H9 (cell line): Measurements from ENCODE around the gene EIF2AK2. TPM values are rescaled to one million over a fixed set of nuclear protein-coding genes. Genes with fewer than 3 reads are reported as not detected.

Source experiments
- DNase-seq: peaks from one replicate; pipeline ENCODE4 v3.0.0-alpha.2; 2017
- H2AFZ ChIP-seq: one replicate; pipeline ENCODE4 v1.6.1; 2013; ENCODE audit warnings: mild to moderate bottlenecking, low read length, control low read depth, moderate library complexity
- H2AK5ac ChIP-seq: 2 replicates; pipeline ENCODE4 v1.6.1; 2013; ENCODE audit warnings: low read length, control low read depth, mixed read lengths; ENCODE audit not compliant: insufficient read length
- H2BK120ac ChIP-seq: one replicate; pipeline ENCODE4 v1.6.1; 2013; ENCODE audit warnings: low read depth, mild to moderate bottlenecking, low read length, control low read depth, inconsistent platforms; ENCODE audit not compliant: poor library complexity, severe bottlenecking
- H2BK12ac ChIP-seq: 2 replicates; pipeline ENCODE4 v1.6.1; 2013; ENCODE audit warnings: low read length, control low read depth, mixed read lengths, low read depth; ENCODE audit not compliant: insufficient read length
- H2BK15ac ChIP-seq: 2 replicates; pipeline ENCODE4 v1.6.1; 2013; ENCODE audit warnings: low read depth, low read length, control low read depth
- H2BK20ac ChIP-seq: one replicate; pipeline ENCODE4 v1.6.1; 2013; ENCODE audit warnings: low read depth, mild to moderate bottlenecking, low read length, control low read depth, inconsistent platforms; ENCODE audit not compliant: poor library complexity, severe bottlenecking
- H2BK5ac ChIP-seq: 2 replicates; pipeline ENCODE4 v1.6.1; 2013; ENCODE audit warnings: low read length, control low read depth, mixed read lengths; ENCODE audit not compliant: insufficient read length
- H3K14ac ChIP-seq: 2 replicates; pipeline ENCODE4 v1.6.1; 2013; ENCODE audit warnings: low read length, control low read depth; ENCODE audit not compliant: insufficient read depth
- H3K18ac ChIP-seq: 2 replicates; pipeline ENCODE4 v1.6.1; 2013; ENCODE audit warnings: low read depth, mild to moderate bottlenecking, mixed read lengths, low read length, control low read depth; ENCODE audit not compliant: insufficient read length
- H3K23ac ChIP-seq: 2 replicates; pipeline ENCODE4 v1.6.1; 2013; ENCODE audit warnings: low read length, control low read depth, mixed read lengths, low read depth; ENCODE audit not compliant: insufficient read length
- H3K23me2 ChIP-seq: 2 replicates; pipeline ENCODE4 v1.6.1; 2013; ENCODE audit warnings: low read depth, mild to moderate bottlenecking, mixed read lengths, low read length, control low read depth; ENCODE audit not compliant: insufficient read length, poor library complexity, severe bottlenecking
- H3K27ac ChIP-seq: 2 replicates; pipeline ENCODE4 v1.5.1; 2013; ENCODE audit warnings: low read length, control low read depth, mixed read lengths, low read depth; ENCODE audit not compliant: insufficient read length
- H3K27me3 ChIP-seq: 2 replicates; pipeline ENCODE4 v1.6.1; 2013; ENCODE audit warnings: low read length, control low read depth, inconsistent platforms; ENCODE audit not compliant: insufficient read depth
- H3K4ac ChIP-seq: 2 replicates; pipeline ENCODE4 v1.6.1; 2013; ENCODE audit warnings: low read depth, mild to moderate bottlenecking, control low read depth, inconsistent platforms, low read length, moderate library complexity
- H3K4me1 ChIP-seq: 2 replicates; pipeline ENCODE4 v1.6.1; 2013; ENCODE audit warnings: low read length, control low read depth, inconsistent platforms; ENCODE audit not compliant: insufficient read depth
- H3K4me2 ChIP-seq: 2 replicates; pipeline ENCODE4 v1.6.1; 2013; ENCODE audit warnings: low read length, control low read depth, mixed read lengths; ENCODE audit not compliant: insufficient read length, insufficient read depth
- H3K56ac ChIP-seq: 2 replicates; pipeline ENCODE4 v1.6.1; 2013; ENCODE audit warnings: low read depth, mild to moderate bottlenecking, mixed read lengths, low read length, control low read depth; ENCODE audit not compliant: insufficient read length
- H3K79me1 ChIP-seq: 2 replicates; pipeline ENCODE4 v1.6.1; 2013; ENCODE audit warnings: low read depth, mild to moderate bottlenecking, moderate library complexity, low read length, control low read depth, inconsistent platforms; ENCODE audit not compliant: insufficient read depth, poor library complexity, severe bottlenecking
- H3K79me2 ChIP-seq: 2 replicates; pipeline ENCODE4 v1.6.1; 2013; ENCODE audit warnings: low read length, control low read depth, inconsistent platforms; ENCODE audit not compliant: insufficient read depth
- H3K9ac ChIP-seq: 2 replicates; pipeline ENCODE4 v1.6.1; 2013; ENCODE audit warnings: low read length, control low read depth, mixed read lengths; ENCODE audit not compliant: insufficient read length; ENCODE audit errors: extremely low read depth
- H3K9me3 ChIP-seq: one replicate; pipeline ENCODE4 v1.6.1; 2013; ENCODE audit warnings: low read depth, low read length, inconsistent platforms; ENCODE audit not compliant: control insufficient read depth
- H3T11ph ChIP-seq: one replicate; pipeline ENCODE4 v1.6.1; 2013; ENCODE audit warnings: mild to moderate bottlenecking, low read length, control low read depth, inconsistent platforms
- H4K20me1 ChIP-seq: one replicate; pipeline ENCODE4 v1.6.1; 2013; ENCODE audit not compliant: control insufficient read depth, insufficient read length, insufficient read depth
- H4K5ac ChIP-seq: 2 replicates; pipeline ENCODE4 v1.6.1; 2013; ENCODE audit warnings: low read depth, mild to moderate bottlenecking, mixed read lengths, low read length, control low read depth; ENCODE audit not compliant: insufficient read length
- H4K8ac ChIP-seq: replicated peaks from 2 replicates; pipeline ENCODE4 v1.6.1; 2013; ENCODE audit warnings: low read length, control low read depth, mixed read lengths, low read depth; ENCODE audit not compliant: insufficient read length
- H4K91ac ChIP-seq: 2 replicates; pipeline ENCODE4 v1.6.1; 2013; ENCODE audit warnings: low read depth, mild to moderate bottlenecking, moderate library complexity, mixed read lengths, low read length, control low read depth; ENCODE audit not compliant: insufficient read length
- H3K27ac Mint-ChIP-seq, 3 experiments: 2 replicates in 2 of 3; 3 replicates in 1 of 3; pipeline ENCODE4 v1.8.0; 2020 to 2021; ENCODE audit warnings: mixed read lengths in 3 of 3, mild to moderate bottlenecking in 1 of 3, moderate library complexity in 1 of 3
- H3K27me3 Mint-ChIP-seq: 2 replicates; pipeline ENCODE4 v1.8.0; 2021; ENCODE audit warnings: low read depth, mild to moderate bottlenecking, moderate library complexity, mixed read lengths
- H3K36me3 Mint-ChIP-seq, 3 experiments: 2 replicates in 2 of 3; 3 replicates in 1 of 3; pipeline ENCODE4 v1.8.0; 2020 to 2021; ENCODE audit warnings: low read depth in 3 of 3, mixed read lengths in 3 of 3; ENCODE audit not compliant: insufficient read depth in 1 of 3
- H3K4me1 Mint-ChIP-seq, 2 experiments: 2 replicates each; pipeline ENCODE4 v1.8.0; 2020; ENCODE audit warnings: mixed read lengths in 2 of 2
- H3K4me3 Mint-ChIP-seq, 2 experiments: 2 replicates in 1 of 2; 3 replicates in 1 of 2; pipeline ENCODE4 v1.8.0; 2020 to 2021; ENCODE audit warnings: mild to moderate bottlenecking in 2 of 2, mixed read lengths in 2 of 2, moderate library complexity in 1 of 2
- H3K9me3 Mint-ChIP-seq, 2 experiments: 2 replicates in 1 of 2; 3 replicates in 1 of 2; pipeline ENCODE4 v1.8.0; 2020; ENCODE audit warnings: mild to moderate bottlenecking in 2 of 2, mixed read lengths in 2 of 2, moderate library complexity in 1 of 2
- CTCF ChIP-seq: fragments of 200-600 bp; sonication (generic); conservative IDR thresholded peaks from 3 replicates; pipeline ENCODE4 v1.8.0; 2021; ENCODE audit warnings: antibody characterized with exemption, mild to moderate bottlenecking
- WGBS: extraction: QIAGEN DNeasy Blood & Tissue Kit; methylation state at CpG from one replicate; pipeline ENCODE4 v1.1.7; 2013; ENCODE audit warnings: missing lambda C conversion rate, low lambda C conversion rate, mixed read lengths; ENCODE audit not compliant: insufficient read length; ENCODE audit errors: extremely low coverage; 5-methylcytosine and 5-hydroxymethylcytosine counted together
- total RNA-seq: library from RNA; stranded (reverse); gene quantifications from 2 replicates; pipeline ENCODE4 v1.2.1, GENCODE V29; 2021

EIF2AK2 gene
- total RNA-seq, 1 experiment from 2014 or later, result 55.7 TPM

DNA sequence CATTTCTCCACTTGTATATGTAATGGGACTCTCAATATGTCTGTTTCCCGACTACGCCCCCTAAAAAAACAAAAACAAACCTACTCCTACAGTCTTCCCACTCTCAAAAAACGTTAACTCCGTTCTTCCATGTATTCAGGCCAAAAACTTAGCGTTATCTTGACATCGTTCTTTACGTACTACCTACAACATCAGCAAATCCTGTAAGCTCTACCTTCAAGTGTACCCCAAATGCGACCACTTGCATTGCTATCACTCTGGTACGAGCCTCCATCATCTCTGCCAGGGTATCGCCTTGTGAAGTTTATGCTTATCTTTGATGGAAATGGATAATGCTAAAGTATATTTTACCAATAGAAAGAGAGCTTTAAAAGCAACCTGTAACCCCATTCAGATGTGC lies 72.0 kb downstream of the EIF2AK2 start:
- Histone ChIP-seq H3K79me1 (no peaks in the 10 kb centered on the region), H3T11ph (no peak overlapping the region), H3K9me3 (no peaks in the 10 kb centered on the region), H3K18ac (no peak overlapping the region), H2BK12ac (no peak overlapping the region), H3K27ac (no peak overlapping the region), H4K5ac (no peak overlapping the region), H3K27me3 (no peaks in the 10 kb centered on the region), H2BK120ac (no peak overlapping the region), H2BK5ac (no peak overlapping the region), H3K79me2 (no peaks in the 10 kb centered on the region), H3K9ac (peak overlapping the region; percentile 46), H4K8ac (no peak overlapping the region), H2AK5ac (no peak overlapping the region), H3K14ac (no peak overlapping the region), H3K4ac (no peak overlapping the region), H4K20me1 (no peaks in the 10 kb centered on the region), H2BK15ac (no peak overlapping the region), H4K91ac (no peak overlapping the region), H3K4me2 (peak overlapping the region; percentile 80), H3K4me1 (no peaks in the 10 kb centered on the region), H2BK20ac (no peak overlapping the region), H3K56ac (no peak overlapping the region), H3K23ac (no peak overlapping the region), H2AFZ (no peak overlapping the region), H3K23me2 (peaks cover 2% of the 10 kb centered on the region)
- Mint-ChIP-seq H3K4me1 (peaks cover 4 to 5% of the 10 kb centered on the region in 2 experiments; a peak in 2 of 4 replicates), H3K27ac (no peak overlapping the region), H3K4me3 (no peak overlapping the region), H3K36me3 (peaks cover 0 to 15% (median 3%) of the 10 kb centered on the region in 3 experiments; a peak in 2 of 7 replicates), H3K27me3 (no peaks in the 10 kb centered on the region), H3K9me3 (no peaks in the 10 kb centered on the region)
- no peak for DNase-seq
- WGBS, result no CpG with 5 or more reads among the region's 10 CpGs
- no peak for TF ChIP-seq CTCF
